Endothelial cell of umbilical vein (primary cell): ENCODE data around the gene MACF1. TPM values are rescaled to one million over a fixed set of nuclear protein-coding genes. Genes with fewer than 3 reads are reported as not detected.
A peak's percentile ranks its signal among the peaks of the same experiment; 100 is the strongest.

Experiments
- BruUV-seq: library from RNA; stranded (reverse); fragments of 400-500 nt; replicated peaks from 2 replicates; lab custom pipeline; 2021; lab: Mats Ljungman, UMichigan
- CTCF ChIA-PET: fragments of 300-600, 350-600 bp; sonication (Branson Sonifier 250); formaldehyde crosslinking; loops from one replicate; lab custom pipeline; 2021; ENCODE audit warnings: antibody characterized with exemption, inconsistent platforms; lab: Charles Lee
- POLR2A ChIA-PET: fragments of 300-600, 350-600 bp; sonication (Branson Sonifier 250); formaldehyde crosslinking; loops from one replicate; lab custom pipeline; 2021; ENCODE audit warnings: antibody characterized with exemption, inconsistent platforms; lab: Charles Lee
- DNase-seq: peaks from one replicate; pipeline ENCODE4 v3.0.0-alpha.2; 2011; ENCODE audit warnings: low read depth, low spot score
- FAIRE-seq: peaks from 2 replicates; lab custom pipeline; 2011; peaks lifted over from hg19 to GRCh38; lab: Jason Lieb, UNC
- H2AFZ ChIP-seq: 2 replicates; pipeline ENCODE4 v1.6.0; 2012; ENCODE audit warnings: low read depth, low read length, control low read depth, inconsistent platforms
- H3K27ac ChIP-seq: 2 replicates; pipeline ENCODE4 v1.5.1; 2011; ENCODE audit warnings: low read depth, mild to moderate bottlenecking, control low read depth, low read length, moderate library complexity; ENCODE audit not compliant: insufficient read depth
- H3K27me3 ChIP-seq, 2 experiments: 2 replicates each; pipeline versions ENCODE4 v1.6.0 to v1.6.1; 2011; ENCODE audit warnings: low read length in 2 of 2, mixed read lengths in 1 of 2; ENCODE audit not compliant: control insufficient read depth in 2 of 2, insufficient read depth in 2 of 2
- H3K36me3 ChIP-seq, 2 experiments: 2 replicates in 1 of 2; 3 replicates in 1 of 2; pipeline ENCODE4 v1.5.1; 2011; ENCODE audit warnings: low read length in 2 of 2, mild to moderate bottlenecking in 1 of 2, moderate library complexity in 1 of 2; ENCODE audit not compliant: control insufficient read depth in 2 of 2, insufficient read depth in 2 of 2; ENCODE audit errors: extremely low read depth in 1 of 2
- H3K4me1 ChIP-seq: 3 replicates; pipeline ENCODE4 v1.5.1; 2011; ENCODE audit warnings: mild to moderate bottlenecking, low read length; ENCODE audit not compliant: control insufficient read depth, insufficient read depth; ENCODE audit errors: extremely low read depth
- H3K4me2 ChIP-seq: 2 replicates; pipeline ENCODE4 v1.6.1; 2011; ENCODE audit warnings: low read length, control low read depth, mixed read lengths; ENCODE audit not compliant: insufficient read depth
- H3K4me3 ChIP-seq, 3 experiments: fragments of 200-600 bp in 1 of 3; sonication (generic), shearing (Covaris generic) in 1 of 3; replicated peaks in 1 of 3; 2 replicates each; pipeline ENCODE4 v1.5.1; 2011 to 2016; ENCODE audit warnings: control low read depth in 3 of 3, low read length in 3 of 3, mild to moderate bottlenecking in 2 of 3, inconsistent platforms in 1 of 3, low read depth in 1 of 3, moderate library complexity in 1 of 3; ENCODE audit not compliant: insufficient read depth in 1 of 3
- H3K79me2 ChIP-seq: 2 replicates; pipeline ENCODE4 v1.6.0; 2012; ENCODE audit warnings: low read length, inconsistent platforms; ENCODE audit not compliant: control insufficient read depth, insufficient read depth
- H3K9ac ChIP-seq: replicated peaks from 2 replicates; pipeline ENCODE3; 2011; ENCODE audit warnings: low read length, control low read depth; ENCODE audit not compliant: insufficient read depth; ENCODE audit errors: extremely low read depth
- H3K9me1 ChIP-seq: replicated peaks from 3 replicates; pipeline ENCODE4 v1.6.0; 2011; ENCODE audit warnings: mild to moderate bottlenecking, low read length; ENCODE audit not compliant: control insufficient read depth, insufficient read depth; ENCODE audit errors: extremely low read depth
- H3K9me3 ChIP-seq: replicated peaks from 2 replicates; pipeline ENCODE4 v1.5.1; 2012; ENCODE audit warnings: low read length, inconsistent platforms; ENCODE audit not compliant: control insufficient read depth, insufficient read depth
- H4K20me1 ChIP-seq: replicated peaks from 2 replicates; pipeline ENCODE3; 2011; ENCODE audit warnings: mild to moderate bottlenecking, low read length; ENCODE audit not compliant: control insufficient read depth, insufficient read depth; ENCODE audit errors: extremely low read depth
- FOS ChIP-seq: IDR thresholded peaks from 2 replicates; pipeline ENCODE4 v1.6.1; 2011; ENCODE audit warnings: mild to moderate bottlenecking, low read length, moderate library complexity, borderline replicate concordance; ENCODE audit not compliant: insufficient read depth
- GATA2 ChIP-seq: IDR thresholded peaks from 2 replicates; pipeline ENCODE4 v1.7.0; 2011; ENCODE audit warnings: low read depth, mild to moderate bottlenecking, moderate library complexity, mixed read lengths, low read length; ENCODE audit not compliant: insufficient read length, insufficient read depth
- JUN ChIP-seq: IDR thresholded peaks from 2 replicates; pipeline ENCODE4 v1.6.1; 2011; ENCODE audit warnings: borderline replicate concordance, low read depth; ENCODE audit not compliant: insufficient read length, insufficient read depth
- MYC ChIP-seq: IDR thresholded peaks from one replicate; pipeline ENCODE4 v1.6.1; 2011; ENCODE audit warnings: mild to moderate bottlenecking, low read depth, low read length
- POLR2AphosphoS5 ChIP-seq: IDR thresholded peaks from 2 replicates; pipeline ENCODE4 v1.6.1; 2012; ENCODE audit warnings: low read depth, mild to moderate bottlenecking, control low read depth, low read length, moderate library complexity; ENCODE audit not compliant: insufficient read depth
- dilution Hi-C: fragments of 300-500 bp; cut with MboI; formaldehyde crosslinking; loops from one replicate; pipeline ENCODE4 v1.15.0; 2019; ENCODE audit warnings: low sequenced_read_pairs; ENCODE audit not compliant: extremely low pct_ligation_motif_present
- intact Hi-C: fragments of 100-400 bp; cut with micrococcal nuclease; formaldehyde crosslinking; loops from one replicate; pipeline ENCODE4 v1.10.0; 2022
- polyA plus RNA-seq, 4 experiments: library from polyadenylated mRNA; depleted of rRNA in 3 of 4; stranded (reverse) in 3 of 4; unstranded in 1 of 4; fragments of >200 nt; gene quantifications; 2 replicates each; pipeline versions ENCODE4 v1.2.1 to v1.2.3, GENCODE V29; 2011 to 2012; ENCODE audit warnings: missing spikeins in 1 of 4
- total RNA-seq: library from RNA; stranded (reverse); gene quantifications from 2 replicates; pipeline ENCODE4 v1.2.3, GENCODE V29; 2021
- TF ChIP-seq, protein P1 (sequence below), 2 donors: IDR thresholded peaks; 1 replicate in 1 of 2; 2 replicates in 1 of 2; pipeline ENCODE4 v1.5.1; 2011; ENCODE audit warnings: low read length in 2 of 2, mild to moderate bottlenecking in 2 of 2, moderate library complexity in 2 of 2, control low read depth in 1 of 2, inconsistent platforms in 1 of 2, low read depth in 1 of 2; ENCODE audit not compliant: insufficient read depth in 1 of 2; ENCODE audit errors: extremely low read depth in 1 of 2

The MACF1 gene
- total and polyA plus RNA-seq, 2 donors (not counting 3 experiments of a cell fraction or from before 2014, with no cell fraction given), result 122 to 587 TPM

DNA sequence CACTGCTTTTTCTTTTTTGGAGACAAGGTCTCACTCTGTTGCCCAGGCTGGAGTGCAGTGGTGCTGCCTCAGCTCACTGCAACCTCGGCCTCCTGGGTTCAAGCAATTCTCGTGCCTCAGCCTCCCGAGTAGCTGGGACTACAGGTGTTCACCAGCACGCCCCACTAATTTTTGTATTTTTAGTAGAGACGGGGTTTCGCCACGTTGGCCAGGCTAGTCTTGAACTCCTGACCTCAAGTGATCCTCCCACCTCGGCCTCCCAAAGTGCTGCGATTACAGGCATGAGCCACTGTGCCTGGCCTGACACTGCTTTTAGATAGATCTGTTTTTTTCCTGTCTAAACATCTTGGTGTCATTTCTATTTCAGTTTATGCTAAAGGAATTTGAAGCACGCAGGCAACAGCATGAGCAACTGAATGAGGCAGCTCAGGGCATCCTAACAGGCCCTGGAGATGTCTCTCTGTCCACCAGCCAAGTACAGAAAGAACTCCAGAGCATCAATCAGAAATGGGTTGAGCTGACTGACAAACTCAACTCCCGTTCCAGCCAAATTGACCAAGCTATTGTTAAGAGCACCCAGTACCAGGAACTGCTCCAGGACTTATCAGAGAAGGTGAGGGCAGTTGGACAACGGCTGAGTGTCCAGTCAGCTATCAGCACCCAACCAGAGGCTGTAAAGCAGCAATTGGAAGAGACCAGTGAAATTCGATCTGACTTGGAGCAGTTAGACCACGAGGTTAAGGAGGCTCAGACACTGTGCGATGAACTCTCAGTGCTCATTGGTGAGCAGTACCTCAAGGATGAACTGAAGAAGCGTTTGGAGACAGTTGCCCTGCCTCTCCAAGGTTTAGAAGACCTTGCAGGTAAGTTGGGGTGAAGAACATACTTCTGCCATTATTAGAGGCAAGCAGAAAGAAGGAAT, 180.8 kb downstream of the MACF1 start:
- Histone ChIP-seq H3K4me1 (peaks cover 38% of the 10 kb centered on the region), H3K27ac (peak overlapping the region; percentile 6), H2AFZ (no peak overlapping the region), H3K9ac (no peak overlapping the region), H3K36me3 (peaks cover 16 to 21% of the 10 kb centered on the region in 2 experiments), H3K27me3 (no peaks in the 10 kb centered on the region), H3K9me3 (no peaks in the 10 kb centered on the region), H3K9me1 (no peaks in the 10 kb centered on the region), H3K4me2 (no peak overlapping the region), H3K4me3 (no peak overlapping the region), H3K79me2 (peaks cover 30% of the 10 kb centered on the region), H4K20me1 (no peaks in the 10 kb centered on the region)
- ChIA-PET CTCF (interaction anchor here (13.2 kb wide), 1 partner anchor 24 kb away, joined by 273 read pairs; no protein-coding TSS in a partner anchor), POLR2A (no interaction called here)
- TF ChIP-seq MYC (no peak), GATA2 (no peak), POLR2AphosphoS5 (no peak), JUN (no peak), FOS (no peak)
- TF ChIP-seq, protein P1, sequence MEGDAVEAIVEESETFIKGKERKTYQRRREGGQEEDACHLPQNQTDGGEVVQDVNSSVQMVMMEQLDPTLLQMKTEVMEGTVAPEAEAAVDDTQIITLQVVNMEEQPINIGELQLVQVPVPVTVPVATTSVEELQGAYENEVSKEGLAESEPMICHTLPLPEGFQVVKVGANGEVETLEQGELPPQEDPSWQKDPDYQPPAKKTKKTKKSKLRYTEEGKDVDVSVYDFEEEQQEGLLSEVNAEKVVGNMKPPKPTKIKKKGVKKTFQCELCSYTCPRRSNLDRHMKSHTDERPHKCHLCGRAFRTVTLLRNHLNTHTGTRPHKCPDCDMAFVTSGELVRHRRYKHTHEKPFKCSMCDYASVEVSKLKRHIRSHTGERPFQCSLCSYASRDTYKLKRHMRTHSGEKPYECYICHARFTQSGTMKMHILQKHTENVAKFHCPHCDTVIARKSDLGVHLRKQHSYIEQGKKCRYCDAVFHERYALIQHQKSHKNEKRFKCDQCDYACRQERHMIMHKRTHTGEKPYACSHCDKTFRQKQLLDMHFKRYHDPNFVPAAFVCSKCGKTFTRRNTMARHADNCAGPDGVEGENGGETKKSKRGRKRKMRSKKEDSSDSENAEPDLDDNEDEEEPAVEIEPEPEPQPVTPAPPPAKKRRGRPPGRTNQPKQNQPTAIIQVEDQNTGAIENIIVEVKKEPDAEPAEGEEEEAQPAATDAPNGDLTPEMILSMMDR (IDR thresholded peaks at IDR 0.05; ENCODE audit: extremely low read depth in 1 of 2, insufficient read depth in 1 of 2, low read depth in 1 of 2, low read length in 2 of 2), result no peak
- dilution Hi-C loops (no loop called here), intact Hi-C loops (no loop called here)
- BruUV-seq, result no TSS peak
- FAIRE-seq (no peak), DNase-seq (no peak)
